ENCODE data around the gene TAF15.

TAF15 gene

DNA sequence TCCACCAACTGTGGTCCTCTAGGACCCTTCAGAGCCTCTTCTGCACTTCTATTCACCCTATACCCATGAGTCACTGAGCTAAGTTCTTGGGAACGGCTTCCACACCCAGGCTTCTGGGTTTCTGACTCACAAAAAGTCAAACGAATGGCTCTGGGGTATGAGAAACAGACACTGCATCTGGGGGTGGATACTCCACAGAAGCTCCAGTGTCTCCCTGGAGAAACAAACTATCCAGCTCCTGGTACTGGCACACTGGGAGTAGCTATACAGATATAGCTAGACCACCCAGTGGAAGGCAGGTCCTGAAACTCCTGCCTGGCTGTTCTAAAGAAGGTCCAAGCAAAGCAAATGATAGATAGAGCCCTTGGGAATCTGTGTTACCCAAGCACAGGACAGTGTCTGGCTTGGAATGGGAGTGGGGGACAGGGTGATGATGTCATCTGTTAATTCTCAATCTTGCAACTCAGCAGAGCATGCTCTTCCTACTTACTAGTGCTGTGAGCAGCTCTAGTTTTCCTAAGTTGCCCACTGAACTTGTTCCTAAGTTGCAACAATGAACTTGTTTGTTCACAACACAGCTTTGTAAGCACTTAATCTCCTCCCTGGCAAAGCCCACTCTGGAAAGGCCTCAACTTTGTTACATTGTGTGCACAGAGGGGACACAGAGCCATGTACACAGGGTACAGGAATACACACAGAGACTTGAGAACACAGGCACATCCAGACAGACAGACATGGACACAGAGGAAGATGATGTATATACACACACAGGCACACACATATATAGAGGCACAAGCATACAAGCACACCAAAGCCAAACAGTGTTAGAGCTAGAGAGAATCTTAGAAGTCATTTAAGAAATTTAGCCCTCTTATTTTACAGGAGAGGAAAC, 20.6 kb upstream of the TAF15 start:
- DNase-seq, result no peak

DNA sequence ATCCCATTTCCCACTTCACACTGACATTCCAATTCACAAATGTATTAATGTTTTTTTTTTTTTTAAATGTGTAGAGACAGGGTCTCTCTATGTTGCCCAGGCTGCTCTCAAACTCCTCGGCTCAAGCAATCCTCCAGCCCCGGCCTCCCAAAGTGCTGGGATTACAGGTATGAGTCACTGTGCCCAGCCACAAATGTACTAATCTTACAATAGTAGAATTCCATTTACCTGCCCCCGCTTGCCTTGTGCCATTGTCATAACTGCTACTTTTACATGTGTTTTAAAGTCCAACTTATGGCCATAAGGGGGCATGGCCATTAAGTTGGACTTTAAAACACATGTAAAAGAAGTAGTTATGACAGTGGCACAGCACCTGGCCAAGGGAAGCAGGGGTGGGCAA, 18.4 kb upstream of the TAF15 start:
- DNase-seq, result no peak

- DNase-seq, result no peak
Observed at GRCh38 chr17:35791681-35792350, 17.5 kb upstream of the TAF15 start.

- no peak for DNase-seq
Observed at GRCh38 chr17:35793257-35793656, 16.0 kb upstream of the TAF15 start.

- no peak for DNase-seq
Observed at GRCh38 chr17:35795007-35795870, 14.0 kb upstream of the TAF15 start, which contains the start of gene MMP28. TSS of gene MMP28 (minus strand) at chr17:35795641. CDS start at chr17:35795377, 264 bp downstream.

GRCh38 chr17:35795871-35796265, 13.4 kb upstream of the TAF15 start:
- DNase-seq, result no peak

- no peak for DNase-seq
Observed at GRCh38 chr17:35796942-35797341, 12.3 kb upstream of the TAF15 start.

DNA sequence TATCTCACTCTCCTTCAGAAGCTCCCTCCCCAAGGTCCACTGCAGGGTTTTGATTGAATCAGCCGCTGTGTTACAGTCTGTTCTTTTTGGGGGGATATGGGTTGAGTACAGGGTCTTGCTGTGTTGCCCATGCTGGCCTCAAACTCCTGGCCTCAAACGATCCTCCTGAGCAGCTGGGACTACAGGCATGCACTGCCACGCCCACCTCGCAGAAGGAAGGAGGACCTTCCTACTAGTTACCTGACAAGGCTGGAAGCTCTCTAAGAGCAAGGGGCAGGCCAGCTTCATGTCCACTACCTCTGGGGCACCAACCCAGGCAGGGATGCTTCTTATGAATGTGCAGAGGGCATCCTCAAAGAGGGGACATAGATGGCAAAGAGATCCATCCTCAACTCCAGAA, 11.9 kb upstream of the TAF15 start:
- DNase-seq, result no peak

DNA sequence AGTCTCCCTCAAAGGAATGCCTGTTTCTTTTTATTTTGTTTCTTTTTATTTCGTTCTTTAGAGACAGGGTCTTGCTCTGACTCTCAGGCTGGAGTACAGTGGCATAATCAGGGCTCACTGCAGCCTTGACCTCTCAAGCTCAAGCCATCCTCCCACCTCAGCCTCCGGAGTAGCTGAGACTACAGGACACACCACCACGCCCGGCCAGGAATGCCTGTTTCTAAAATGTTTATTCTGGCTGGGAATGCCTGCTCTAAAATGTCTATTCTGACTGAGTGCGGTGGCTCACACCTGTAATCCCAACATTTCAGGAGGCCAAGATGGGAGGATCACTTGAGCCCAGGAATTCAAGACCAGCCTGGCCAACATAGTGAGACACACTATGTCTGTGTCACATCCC, 11.4 kb upstream of the TAF15 start:
- DNase-seq, result no peak

- peak; percentile 89 for DNase-seq
Observed at GRCh38 chr17:35799942-35800341, 9.3 kb upstream of the TAF15 start.

GRCh38 chr17:35801583-35802224, 7.6 kb upstream of the TAF15 start:
- DNase-seq, result peak; percentile 71

DNA sequence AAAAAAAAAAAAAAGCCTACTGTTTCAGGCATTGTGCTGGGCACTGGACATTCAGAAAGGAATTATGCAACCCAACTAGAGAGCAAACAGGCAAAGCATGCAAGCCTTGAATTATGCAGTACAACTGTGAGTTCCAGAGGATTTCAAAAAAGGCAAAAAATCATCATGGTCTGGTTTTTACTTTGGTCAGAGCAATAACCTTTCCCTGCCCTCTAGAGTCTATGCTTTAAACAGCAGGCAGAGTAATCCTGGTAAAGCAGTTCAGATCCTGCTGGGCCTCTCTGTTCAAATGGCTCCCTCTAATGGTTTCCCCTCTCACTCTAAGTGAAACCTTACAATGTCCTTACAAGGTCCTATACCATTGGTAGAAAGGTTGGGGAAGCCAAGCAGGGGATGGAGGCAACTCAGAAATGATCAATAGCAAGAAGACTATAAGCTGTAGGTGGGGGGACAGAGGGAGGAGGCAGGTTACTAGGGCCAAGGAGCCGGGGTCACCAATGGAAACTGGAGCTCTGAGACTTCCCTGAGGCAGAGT, 4.6 kb upstream of the TAF15 start:
- DNase-seq, result peak; percentile 79

- no peak for DNase-seq
Observed at GRCh38 chr17:35807371-35808144, 1.7 kb upstream of the TAF15 start.

DNA sequence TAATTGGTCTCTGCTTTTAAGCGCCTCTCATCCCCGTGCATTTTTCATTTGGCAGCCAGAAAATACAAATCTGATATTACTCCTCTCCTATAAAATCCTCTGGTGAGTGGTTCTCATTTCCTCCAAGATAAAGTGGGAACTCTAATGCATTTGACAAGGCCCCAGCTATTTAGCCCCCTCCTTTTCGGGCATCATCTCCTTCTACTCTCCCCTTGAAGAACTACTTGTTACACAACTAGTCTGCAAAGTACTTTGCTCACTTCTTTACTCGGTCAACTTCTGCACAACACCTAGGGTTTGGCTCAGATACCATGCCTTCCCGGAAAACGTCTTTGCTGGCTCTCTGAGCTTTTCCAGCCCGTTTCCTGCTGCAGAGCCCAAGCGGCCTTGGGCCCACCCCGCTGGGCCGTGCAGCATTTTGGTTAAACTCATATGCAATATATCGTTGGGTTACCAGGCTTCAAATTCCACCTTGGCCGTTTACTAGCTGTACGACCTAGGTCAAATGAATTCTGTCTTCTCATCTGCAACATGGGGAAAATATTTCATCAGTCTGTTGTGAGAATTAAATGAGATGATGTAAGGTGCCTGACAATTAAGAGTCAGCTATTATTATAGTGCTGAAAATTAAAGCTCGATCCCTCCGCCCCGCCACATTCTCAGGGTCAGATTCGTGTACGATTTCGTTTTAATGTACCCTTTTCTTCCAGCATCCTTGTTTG, 883 bp upstream of the TAF15 start:
- no peak for DNase-seq

DNA sequence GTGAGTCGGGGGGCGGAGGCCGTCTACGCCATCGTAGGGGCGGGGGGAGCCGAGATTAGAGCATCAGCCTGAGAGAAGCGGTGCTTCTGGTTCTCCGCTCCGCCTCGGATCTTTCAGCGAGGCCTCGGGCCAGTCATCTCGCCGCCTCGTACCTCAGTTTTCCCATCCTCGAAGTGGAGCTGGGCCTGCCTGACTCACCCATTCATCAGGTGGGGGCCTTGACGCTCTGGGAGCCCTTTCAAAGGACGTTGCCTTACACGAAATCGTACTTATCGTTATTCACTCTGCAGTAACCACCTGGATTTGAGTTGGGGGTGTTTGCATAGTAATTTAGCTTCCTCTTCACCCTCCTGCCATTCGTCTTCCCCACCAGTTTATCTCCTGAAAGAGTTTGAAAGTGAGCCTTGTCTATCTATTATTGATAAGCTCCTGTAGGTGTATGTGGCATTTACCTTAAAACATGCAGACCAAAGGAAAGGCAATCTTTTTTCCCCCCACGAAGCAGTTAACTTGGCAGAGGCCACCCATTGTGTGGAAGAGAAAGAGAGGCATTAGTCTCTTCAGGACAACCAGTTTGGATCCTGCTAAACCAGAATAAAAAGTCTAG, 674 bp downstream of the TAF15 start:
- no peak for DNase-seq

DNA sequence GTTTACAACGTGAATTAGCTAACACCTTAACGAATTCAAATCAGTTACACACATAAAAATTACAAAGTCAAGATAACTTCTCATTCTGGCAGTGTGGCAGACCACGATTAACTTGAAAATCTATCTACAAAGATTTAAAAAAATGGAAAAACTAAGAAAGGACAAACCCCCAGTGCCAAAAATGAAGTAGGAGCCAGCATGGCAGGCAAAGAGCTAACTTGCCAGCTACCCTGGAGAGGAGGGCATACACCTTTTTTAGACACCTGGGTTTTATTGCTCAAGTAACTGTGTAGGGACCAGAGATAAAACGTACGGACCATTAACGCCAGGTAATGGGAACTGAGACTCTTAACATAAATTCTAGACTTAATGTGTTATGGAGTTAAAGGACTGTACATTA, 2.5 kb downstream of the TAF15 start:
- no peak for DNase-seq

DNA sequence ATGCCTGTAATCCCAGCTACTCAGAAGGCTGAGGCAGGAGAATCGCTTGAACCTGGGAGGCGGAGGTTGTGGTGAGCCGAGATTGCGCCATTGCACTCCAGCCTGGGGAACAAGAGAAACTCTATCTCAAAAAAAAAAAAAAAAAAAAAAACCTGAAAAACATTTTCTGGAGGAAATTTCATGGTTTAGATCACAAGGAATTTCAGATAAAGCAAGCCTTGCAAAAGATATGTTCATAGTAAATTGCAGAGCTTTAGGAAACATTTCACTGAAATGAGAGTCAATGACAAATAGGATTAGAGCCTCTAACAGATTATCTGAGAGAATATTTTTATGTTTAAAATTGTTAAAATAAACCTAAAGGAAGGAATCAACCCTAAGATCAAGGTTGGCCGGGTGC, 3.2 kb downstream of the TAF15 start:
- no peak for DNase-seq

GRCh38 chr17:35816723-35817122, 7.4 kb downstream of the TAF15 start:
- DNase-seq, result no peak

- no peak for DNase-seq
Observed at GRCh38 chr17:35817196-35817595, 7.9 kb downstream of the TAF15 start.

GRCh38 chr17:35819455-35819854, 10.2 kb downstream of the TAF15 start:
- DNase-seq, result no peak

GRCh38 chr17:35821308-35821707, 12.0 kb downstream of the TAF15 start:
- no peak for DNase-seq

Measured in NCI-H1092 (cell line).